Measurements from ENCODE around the gene CLEC20A.

Gene CLEC20A

DNA sequence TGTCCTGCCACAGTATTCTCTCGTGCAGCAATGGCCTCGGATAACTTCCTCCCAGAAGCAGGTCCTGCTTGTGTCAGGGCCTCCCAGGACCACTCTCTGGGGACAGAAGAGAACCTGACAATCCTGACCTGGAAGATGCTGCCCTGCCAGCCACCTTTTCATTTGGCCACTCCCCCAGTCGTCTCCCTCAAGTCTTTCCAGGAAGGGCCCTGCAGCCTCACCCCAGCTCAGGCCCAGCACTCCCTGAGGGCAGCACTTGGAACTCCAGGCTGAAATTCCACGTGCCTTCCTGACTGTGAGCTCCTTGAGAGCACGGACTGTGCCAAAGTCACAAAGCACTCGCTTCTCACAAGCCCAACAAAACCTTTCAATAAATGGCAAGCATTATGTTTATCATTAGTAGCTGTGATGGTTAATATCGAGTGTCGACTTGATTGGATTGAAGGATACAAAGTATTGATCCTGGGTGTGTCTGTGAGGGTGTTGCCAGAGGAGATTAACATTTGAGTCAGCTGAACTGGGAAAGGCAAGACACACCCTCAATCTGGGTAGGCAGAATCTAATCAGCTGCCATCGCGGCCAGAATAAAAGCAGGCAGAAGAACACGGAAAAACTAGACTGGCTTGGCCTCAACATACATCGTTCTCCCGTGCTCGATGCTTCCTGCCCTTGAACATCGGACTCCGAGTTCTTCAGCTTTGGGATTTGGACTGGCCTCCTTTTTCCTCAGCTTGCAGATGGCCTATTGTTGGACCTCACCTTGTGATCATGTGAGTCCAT lies 2.3 kb upstream of the CLEC20A start:
- Mint-ChIP-seq H3K27ac (no peak overlapping the region), H3K9me3 (no peaks in the 10 kb centered on the region), H3K4me1 (ENCODE audit: low read depth) (no peaks in the 10 kb centered on the region), H3K27me3 (peaks cover 1% of the 10 kb centered on the region), H3K36me3 (ENCODE audit: low read depth) (no peaks in the 10 kb centered on the region), H3K4me3 (no peak overlapping the region)

DNA sequence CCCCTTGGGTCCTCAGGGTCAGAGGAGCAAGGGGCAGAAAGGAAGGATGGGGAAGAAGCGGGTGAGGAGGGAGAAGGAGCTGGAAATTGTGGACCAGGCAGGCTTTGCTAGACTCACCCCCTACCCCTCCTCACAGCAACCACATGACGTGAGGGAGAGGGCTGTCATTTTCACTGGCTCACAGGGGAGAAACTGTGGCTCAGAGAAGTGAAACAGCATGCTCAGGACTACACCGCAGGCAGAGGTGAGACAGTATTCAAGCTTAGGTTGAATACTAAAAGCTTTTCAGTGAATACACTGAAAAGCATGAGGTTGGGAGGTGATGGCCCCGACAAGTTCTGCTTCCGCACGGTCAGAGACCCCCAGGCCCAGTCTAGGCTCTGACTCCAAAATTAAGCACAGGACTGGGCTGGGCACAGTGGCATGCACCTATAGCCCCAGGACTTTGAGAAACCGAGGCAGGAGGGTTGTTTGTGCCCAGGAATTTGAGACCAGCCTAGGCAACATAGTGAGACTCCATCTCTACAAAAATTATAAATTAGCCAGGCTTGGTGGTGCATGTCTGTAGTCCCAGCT lies 1.2 kb upstream of the CLEC20A start:
- no peaks in the 10 kb centered on the region for H3K4me1 Mint-ChIP-seq (ENCODE audit: low read depth)
- H3K9me3 Mint-ChIP-seq: no peaks in the 10 kb centered on the region
- H3K27ac Mint-ChIP-seq: no peak overlapping the region
- no peaks in the 10 kb centered on the region for H3K27me3 Mint-ChIP-seq
- no peak overlapping the region for H3K4me3 Mint-ChIP-seq
- no peaks in the 10 kb centered on the region for H3K36me3 Mint-ChIP-seq (ENCODE audit: low read depth)

DNA sequence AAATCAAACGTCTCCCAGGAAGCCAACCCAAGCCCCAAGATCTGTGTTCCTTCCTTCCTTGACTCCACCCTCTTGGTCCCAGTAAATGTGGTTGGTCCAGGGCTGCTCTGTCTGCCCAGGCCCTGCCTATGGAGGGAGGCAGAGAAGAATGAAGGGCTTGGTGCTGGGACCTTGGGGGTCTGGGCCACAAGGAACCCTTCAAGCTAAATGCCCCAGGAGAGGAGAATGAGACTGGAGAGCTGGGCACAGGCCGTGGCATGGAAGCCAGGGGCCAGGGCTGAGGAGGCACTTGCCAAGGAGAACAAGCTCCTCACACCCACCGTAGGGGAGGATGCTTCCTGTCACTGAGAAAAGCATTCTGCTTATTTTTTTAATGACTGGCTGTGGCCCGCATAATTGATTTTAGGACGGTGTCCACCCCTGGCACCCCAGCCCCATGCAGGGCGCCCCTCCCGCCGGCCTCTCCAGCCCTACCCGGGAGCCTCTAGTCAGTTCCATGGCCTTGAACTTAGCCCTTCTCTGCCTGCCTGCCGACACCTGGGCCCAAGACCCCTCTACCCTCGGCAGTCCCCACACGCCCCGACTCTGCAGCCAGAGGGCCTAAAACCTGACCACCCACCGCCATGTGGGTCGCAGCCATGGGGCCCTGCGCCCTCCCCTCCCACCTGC lies 889 bp downstream of the CLEC20A start:
- Mint-ChIP-seq H3K27me3 (no peaks in the 10 kb centered on the region), H3K27ac (no peak overlapping the region), H3K4me3 (no peak overlapping the region), H3K4me1 (ENCODE audit: low read depth) (no peaks in the 10 kb centered on the region), H3K36me3 (ENCODE audit: low read depth) (no peaks in the 10 kb centered on the region), H3K9me3 (no peaks in the 10 kb centered on the region)

DNA sequence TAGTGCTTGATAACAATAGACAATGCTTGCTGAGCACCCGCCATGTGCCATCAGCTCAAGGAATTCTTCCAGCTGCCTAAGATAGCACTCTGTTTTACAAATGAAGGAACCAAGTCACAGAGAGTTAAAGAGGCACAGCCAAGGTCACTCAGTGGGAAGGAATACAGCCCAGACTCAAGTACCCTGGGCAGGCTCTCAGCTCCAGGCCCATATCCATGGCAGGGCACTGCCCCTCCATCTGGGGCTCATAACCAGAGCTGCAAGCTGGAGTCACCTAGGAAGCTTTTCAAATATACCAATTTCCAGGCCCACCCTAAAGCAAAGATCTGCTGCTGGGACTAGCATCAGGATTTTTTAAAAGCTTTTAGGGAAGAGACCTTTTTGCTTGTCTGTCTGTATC lies 1.6 kb downstream of the CLEC20A start:
- Mint-ChIP-seq H3K36me3 (ENCODE audit: low read depth) (no peaks in the 10 kb centered on the region), H3K27ac (no peak overlapping the region), H3K9me3 (no peaks in the 10 kb centered on the region), H3K4me1 (ENCODE audit: low read depth) (no peaks in the 10 kb centered on the region), H3K4me3 (no peak overlapping the region), H3K27me3 (no peaks in the 10 kb centered on the region)

DNA sequence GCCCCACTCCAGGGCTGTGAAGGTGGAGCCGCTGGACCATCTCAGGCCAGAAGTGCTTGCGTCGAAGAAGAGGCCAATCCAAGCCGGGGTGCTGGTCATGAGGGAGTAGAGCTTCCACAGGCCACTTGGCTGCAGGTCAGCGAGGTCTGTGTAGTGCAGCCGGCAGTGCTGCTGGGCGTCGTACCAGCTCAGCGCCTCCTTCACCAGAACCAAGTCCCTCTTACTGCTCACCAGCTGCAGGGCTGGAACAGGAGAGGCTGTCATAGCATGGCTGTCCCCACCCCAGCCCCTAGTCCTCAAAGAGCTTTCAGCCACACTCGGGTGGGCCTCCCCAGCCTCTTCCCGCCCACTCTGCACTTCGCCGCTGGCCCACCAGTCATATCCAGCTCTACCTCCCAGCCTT lies 2.2 kb downstream of the CLEC20A start:
- no peak overlapping the region for H3K4me3 Mint-ChIP-seq
- H3K4me1 Mint-ChIP-seq (ENCODE audit: low read depth): no peaks in the 10 kb centered on the region
- no peaks in the 10 kb centered on the region for H3K36me3 Mint-ChIP-seq (ENCODE audit: low read depth)
- no peaks in the 10 kb centered on the region for H3K9me3 Mint-ChIP-seq
- H3K27ac Mint-ChIP-seq: no peak overlapping the region
- H3K27me3 Mint-ChIP-seq: no peaks in the 10 kb centered on the region

DNA sequence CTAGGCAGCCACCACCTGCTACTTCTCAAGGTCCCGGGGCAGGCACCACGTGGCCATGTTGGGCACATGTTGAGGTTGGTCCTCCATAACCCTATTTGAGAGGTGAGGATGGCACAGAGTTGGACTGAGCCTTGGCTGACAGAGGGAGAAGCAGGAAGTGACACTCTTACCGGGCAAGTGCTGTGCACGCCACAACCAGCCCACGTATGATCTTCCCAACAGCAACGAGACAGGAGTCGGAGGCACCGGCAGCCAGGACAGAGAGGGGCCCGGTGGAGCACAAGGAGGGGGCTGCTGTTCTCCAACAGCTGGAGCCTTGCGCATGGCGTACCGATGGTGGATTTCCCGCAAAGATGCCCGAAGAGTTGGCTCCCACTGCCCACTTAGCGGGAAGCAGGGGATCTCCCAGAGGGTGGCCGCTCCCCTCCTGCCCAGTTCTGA lies 3.4 kb downstream of the CLEC20A start:
- H3K4me1 Mint-ChIP-seq (ENCODE audit: low read depth): no peaks in the 10 kb centered on the region

DNA sequence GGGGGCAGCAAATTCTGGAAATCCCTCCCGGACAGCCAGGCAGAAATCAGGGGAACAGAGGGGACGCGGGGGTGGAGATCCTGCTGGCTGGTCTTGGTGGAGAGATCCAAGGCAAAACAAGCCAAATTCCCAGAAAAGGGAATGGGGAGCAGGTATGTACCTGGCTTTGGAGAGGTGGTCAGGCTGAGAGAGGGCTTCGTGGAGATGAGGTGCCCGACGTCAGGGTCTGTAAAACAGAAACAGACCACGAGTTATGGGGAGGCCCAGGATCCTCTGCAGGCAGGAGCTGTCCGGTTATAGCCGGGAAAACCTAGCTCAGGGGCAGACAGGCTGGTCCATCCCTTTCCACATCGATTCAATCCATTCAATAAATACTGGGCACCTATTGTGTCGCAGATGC lies 4.4 kb downstream of the CLEC20A start:
- H3K4me3 Mint-ChIP-seq: no peak overlapping the region
- peaks cover 5% of the 10 kb centered on the region for H3K27me3 Mint-ChIP-seq
- H3K9me3 Mint-ChIP-seq: no peaks in the 10 kb centered on the region
- no peak overlapping the region for H3K27ac Mint-ChIP-seq
- H3K4me1 Mint-ChIP-seq (ENCODE audit: low read depth): no peaks in the 10 kb centered on the region
- H3K36me3 Mint-ChIP-seq (ENCODE audit: low read depth): no peaks in the 10 kb centered on the region

More for the DNA sequence above, 3.4 kb downstream of the CLEC20A start:
- Mint-ChIP-seq H3K36me3 (ENCODE audit: low read depth) (no peaks in the 10 kb centered on the region), H3K4me3 (no peak overlapping the region), H3K9me3 (no peaks in the 10 kb centered on the region), H3K27me3 (no peaks in the 10 kb centered on the region), H3K27ac (no peak overlapping the region)

DNA sequence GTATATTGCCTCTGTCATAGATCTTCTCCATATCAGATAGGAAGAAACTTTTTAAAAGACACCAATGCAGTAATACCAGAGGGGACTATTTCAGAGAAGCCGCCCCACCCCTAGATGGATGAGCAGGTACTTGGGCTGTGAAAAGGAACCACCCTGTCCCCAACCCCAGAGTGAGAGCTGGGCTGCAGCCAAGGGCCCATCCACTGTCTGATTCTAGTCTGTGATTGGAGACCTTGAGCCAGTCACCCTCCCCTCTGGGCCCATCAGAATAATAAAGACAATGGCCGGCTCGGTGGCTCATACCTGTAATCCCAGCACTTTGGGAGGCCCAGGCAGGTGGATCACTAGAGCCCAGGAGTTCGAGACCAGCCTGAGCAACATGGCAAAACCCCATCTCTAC lies 5.0 kb downstream of the CLEC20A start:
- H3K27me3 Mint-ChIP-seq: peaks cover 6% of the 10 kb centered on the region
- no peaks in the 10 kb centered on the region for H3K36me3 Mint-ChIP-seq (ENCODE audit: low read depth)

DNA sequence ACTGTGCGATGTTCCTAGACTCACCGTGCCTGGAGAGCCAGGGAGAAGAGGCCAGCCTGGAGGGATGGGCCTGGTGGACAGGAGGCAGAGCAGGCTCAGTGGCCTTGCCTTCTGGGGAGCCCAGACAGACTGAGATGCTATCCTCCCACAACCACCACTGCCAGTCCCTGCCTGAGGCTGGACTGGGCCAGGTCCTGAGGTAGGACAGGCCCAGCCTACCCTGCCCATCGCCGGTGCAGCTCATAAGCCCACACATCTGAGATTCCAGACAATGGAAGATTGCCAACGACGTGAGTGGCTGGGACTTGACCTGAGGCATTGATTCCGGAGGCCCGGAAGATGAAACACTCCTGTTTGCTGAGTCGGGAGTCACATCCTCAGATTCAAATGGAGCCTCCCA lies 5.8 kb downstream of the CLEC20A start:
- no peaks in the 10 kb centered on the region for H3K36me3 Mint-ChIP-seq (ENCODE audit: low read depth)
- no peak overlapping the region for H3K27ac Mint-ChIP-seq
- H3K9me3 Mint-ChIP-seq: no peaks in the 10 kb centered on the region
- H3K4me1 Mint-ChIP-seq (ENCODE audit: low read depth): no peaks in the 10 kb centered on the region
- peaks cover 6% of the 10 kb centered on the region for H3K27me3 Mint-ChIP-seq
- no peak overlapping the region for H3K4me3 Mint-ChIP-seq

More for the DNA sequence above, 5.0 kb downstream of the CLEC20A start:
- no peak overlapping the region for H3K27ac Mint-ChIP-seq
- no peak overlapping the region for H3K4me3 Mint-ChIP-seq
- H3K4me1 Mint-ChIP-seq (ENCODE audit: low read depth): no peaks in the 10 kb centered on the region
- no peaks in the 10 kb centered on the region for H3K9me3 Mint-ChIP-seq

DNA sequence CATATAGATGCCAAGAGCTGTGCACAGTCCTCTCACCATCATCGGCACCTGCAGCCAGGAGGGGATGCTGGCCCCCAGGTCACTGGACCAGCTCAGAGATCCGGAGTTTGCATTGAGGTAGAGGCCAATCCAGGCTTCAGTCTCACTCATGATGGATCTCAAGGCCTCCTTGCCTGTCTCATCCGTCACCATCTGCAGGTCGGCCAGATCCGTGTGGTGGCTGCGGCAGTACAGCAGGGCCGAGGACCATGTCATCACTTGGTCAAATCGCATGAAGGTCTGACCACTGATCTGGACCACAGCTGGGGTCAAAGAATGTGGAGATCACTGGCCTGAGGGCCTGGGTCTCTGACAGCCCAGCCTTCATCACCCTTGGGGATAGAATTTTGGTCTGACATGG lies 6.6 kb downstream of the CLEC20A start:
- no peaks in the 10 kb centered on the region for H3K4me1 Mint-ChIP-seq (ENCODE audit: low read depth)
- no peak overlapping the region for H3K4me3 Mint-ChIP-seq
- H3K27me3 Mint-ChIP-seq: peaks cover 9% of the 10 kb centered on the region
- no peaks in the 10 kb centered on the region for H3K36me3 Mint-ChIP-seq (ENCODE audit: low read depth)
- no peaks in the 10 kb centered on the region for H3K9me3 Mint-ChIP-seq
- H3K27ac Mint-ChIP-seq: no peak overlapping the region

DNA sequence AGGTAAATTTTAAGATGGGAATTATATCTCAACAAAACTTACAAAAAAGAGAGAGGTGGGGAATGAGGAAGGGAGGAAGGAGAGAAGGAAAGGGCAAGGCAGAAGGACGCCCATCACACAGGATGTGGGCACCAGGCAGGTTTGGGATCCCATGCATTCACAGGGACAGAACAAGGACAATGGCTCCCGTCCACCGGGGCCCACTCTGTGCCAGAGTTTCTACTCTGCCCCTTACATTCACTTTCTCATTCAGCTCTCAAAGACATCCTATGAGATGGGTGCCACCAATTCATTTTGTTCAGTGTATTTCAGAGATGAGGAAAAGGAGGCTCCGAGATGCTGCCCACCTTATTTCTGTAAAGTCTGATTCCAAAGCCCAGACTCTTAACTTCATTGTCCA lies 7.4 kb downstream of the CLEC20A start:
- Mint-ChIP-seq H3K36me3 (ENCODE audit: low read depth) (no peaks in the 10 kb centered on the region), H3K4me3 (no peak overlapping the region), H3K9me3 (no peaks in the 10 kb centered on the region), H3K27me3 (peaks cover 9% of the 10 kb centered on the region), H3K4me1 (ENCODE audit: low read depth) (no peaks in the 10 kb centered on the region), H3K27ac (no peak overlapping the region)

DNA sequence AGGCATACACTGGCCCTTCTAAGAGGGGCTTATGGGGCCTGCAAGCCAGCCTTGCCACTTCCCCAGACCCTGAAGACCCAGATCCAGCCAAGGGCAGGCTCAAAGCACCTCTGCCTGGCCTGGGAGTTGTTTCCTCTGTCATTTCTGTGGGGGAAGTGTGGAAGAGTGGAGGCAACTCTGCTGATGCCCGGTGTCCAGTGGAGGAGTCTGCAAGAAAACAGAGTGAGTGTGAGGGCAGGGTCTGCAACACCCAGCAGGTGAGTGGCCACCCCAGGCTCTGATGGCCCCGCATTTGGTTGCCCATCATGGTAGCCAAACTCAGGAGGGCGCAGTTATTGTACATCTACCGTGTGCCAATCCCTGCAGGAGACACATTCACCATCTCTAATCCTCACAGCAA lies 8.4 kb downstream of the CLEC20A start:
- peaks cover 9% of the 10 kb centered on the region for H3K27me3 Mint-ChIP-seq
- H3K27ac Mint-ChIP-seq: no peak overlapping the region
- no peaks in the 10 kb centered on the region for H3K36me3 Mint-ChIP-seq (ENCODE audit: low read depth)
- H3K4me1 Mint-ChIP-seq (ENCODE audit: low read depth): no peaks in the 10 kb centered on the region
- H3K9me3 Mint-ChIP-seq: no peaks in the 10 kb centered on the region
- no peak overlapping the region for H3K4me3 Mint-ChIP-seq

DNA sequence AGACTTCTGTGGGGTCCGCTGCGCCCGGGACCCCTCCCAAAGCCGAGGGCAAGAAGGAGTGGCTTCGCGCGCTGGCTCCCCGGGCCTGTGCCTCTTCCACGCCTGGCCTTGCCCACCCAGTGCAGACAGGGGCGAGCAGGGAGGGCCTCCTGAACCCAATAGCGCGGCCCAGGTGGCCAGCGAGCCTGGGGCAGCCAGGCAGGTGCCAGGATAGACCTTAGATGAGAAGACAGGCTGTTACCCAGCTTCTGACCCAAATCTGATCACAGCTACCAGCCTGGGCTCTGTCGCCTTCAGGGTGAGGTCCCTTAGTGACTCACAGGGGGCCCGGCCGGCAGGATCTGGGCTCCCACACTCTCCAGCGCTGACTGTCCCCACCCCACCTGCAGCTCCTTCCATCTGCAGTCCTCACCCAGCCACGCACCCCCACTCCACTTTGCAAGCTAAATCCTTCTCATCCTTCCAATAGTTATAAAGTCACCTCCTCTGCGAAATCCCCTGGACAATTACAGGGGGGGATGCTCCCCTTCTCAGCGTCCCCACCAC lies 9.6 kb downstream of the CLEC20A start:
- Mint-ChIP-seq H3K9me3 (no peaks in the 10 kb centered on the region), H3K36me3 (ENCODE audit: low read depth) (no peaks in the 10 kb centered on the region), H3K4me1 (ENCODE audit: low read depth) (no peaks in the 10 kb centered on the region), H3K27ac (no peak overlapping the region), H3K4me3 (no peak overlapping the region), H3K27me3 (peaks cover 9% of the 10 kb centered on the region)

DNA sequence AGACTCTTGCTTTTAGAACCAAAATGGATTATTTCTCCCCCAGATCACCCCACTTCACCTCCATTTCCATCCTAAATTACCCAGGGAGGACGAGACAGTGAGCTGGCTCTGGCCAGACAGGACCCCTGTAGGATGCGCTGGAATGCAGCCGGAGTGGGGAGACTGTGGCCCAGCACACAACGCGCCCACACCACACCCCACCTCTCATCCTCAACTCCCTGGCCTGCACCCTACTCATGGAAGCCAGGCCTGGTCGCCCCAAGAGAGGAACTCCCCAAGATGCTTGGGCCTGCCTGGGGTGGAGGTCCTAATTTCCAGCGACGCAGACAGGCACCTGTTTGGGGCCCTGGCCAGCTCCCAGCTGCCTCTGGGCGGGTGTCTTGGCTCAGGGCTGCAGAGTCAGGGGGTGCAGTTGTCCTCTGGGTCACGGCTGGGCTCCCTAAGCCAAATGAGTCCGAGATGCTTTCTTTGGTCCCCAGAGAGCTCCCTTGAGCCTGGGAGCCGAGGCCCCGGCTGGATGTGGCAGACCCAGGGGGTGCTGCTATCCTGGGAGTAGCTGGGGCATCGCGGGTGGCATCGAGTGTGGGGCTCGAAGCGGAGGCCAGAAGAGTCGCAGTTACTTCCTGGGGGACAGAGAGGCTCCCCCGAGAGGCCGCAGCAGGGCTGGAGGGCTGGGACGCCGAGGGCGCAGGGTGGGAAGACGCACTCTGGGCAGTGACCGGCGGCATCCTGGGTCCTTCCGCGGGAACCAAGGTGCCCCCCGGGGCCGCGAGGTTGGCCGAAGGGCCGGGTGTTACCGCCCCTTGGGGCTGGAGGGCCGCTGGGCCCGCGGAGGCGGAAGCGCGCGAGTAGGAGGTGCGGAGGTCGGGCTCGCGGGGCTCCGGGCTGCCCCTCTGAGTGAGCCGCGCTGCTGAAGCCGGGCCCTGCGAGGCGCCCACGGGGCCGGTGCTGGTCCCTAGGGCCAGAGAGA lies 10.4 kb downstream of the CLEC20A start:
- no peaks in the 10 kb centered on the region for H3K4me1 Mint-ChIP-seq (ENCODE audit: low read depth)
- peaks cover 9% of the 10 kb centered on the region for H3K27me3 Mint-ChIP-seq
- H3K9me3 Mint-ChIP-seq: no peaks in the 10 kb centered on the region
- no peaks in the 10 kb centered on the region for H3K36me3 Mint-ChIP-seq (ENCODE audit: low read depth)
- no peak overlapping the region for H3K27ac Mint-ChIP-seq
- no peak overlapping the region for H3K4me3 Mint-ChIP-seq
